ENCODE results near the gene CATSPER1. TPM values are rescaled to one million over a fixed set of nuclear protein-coding genes. Genes with fewer than 3 reads are reported as not detected.

The CATSPER1 gene
- total and polyA plus RNA-seq, 4 experiments from 2014 or later = not detected

DNA sequence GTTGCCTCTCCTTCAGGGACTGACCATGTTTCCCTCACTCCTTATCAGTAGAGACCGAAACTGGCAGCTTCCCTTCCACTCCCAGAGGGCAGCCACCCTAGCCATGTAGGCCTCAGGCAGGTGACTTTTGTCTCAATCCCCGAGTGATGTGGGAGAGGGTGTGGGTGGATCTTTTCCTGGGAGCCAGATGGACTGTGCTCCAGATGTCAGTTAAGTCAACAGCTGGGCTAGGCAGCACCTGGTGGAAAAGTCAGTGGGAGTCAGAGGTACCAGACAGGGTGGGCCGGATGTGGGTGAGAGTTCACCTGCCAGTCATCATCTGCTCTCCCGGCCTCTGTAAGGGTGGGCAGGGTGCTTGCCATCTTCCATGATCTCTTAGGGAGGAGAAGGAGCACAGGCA lies 22.1 kb downstream of the CATSPER1 start:
- POLR2A ChIA-PET (ENCODE audit: partially characterized antibody) = interaction anchor here (1.2 kb wide), 1 partner anchor 86 kb away, joined by 3 read pairs; the partner anchor contains the start of gene C11orf68
- H3K4me1 Mint-ChIP-seq = peaks cover 10 to 41% (median 28%) of the 10 kb centered on the region in 4 donors
- CTCF ChIA-PET (ENCODE audit: partially characterized antibody) = interaction anchor here (2.4 kb wide), 1 partner anchor 144 kb away, joined by 11 read pairs; the partner anchor contains the start of gene MUS81
- Histone ChIP-seq H3K9me3 (ENCODE audit: control insufficient read depth in 1 of 2, low read length in 2 of 2) (no peaks in the 10 kb centered on the region), H3K27me3 (ENCODE audit: insufficient read depth, low read length) (no peaks in the 10 kb centered on the region), H3K27ac (ENCODE audit: low read depth, low read length) (no peak overlapping the region), H3K4me1 (ENCODE audit: insufficient read depth, low read length) (peaks cover 26% of the 10 kb centered on the region), H3K36me3 (ENCODE audit: insufficient read depth, low read length) (peaks cover 23% of the 10 kb centered on the region), H3K4me3 (ENCODE audit: low read length in 2 of 2) (no peak overlapping the region)
- DNase-seq = no peak
- no peaks in the 10 kb centered on the region for H3K27me3 Mint-ChIP-seq
- H3K27ac Mint-ChIP-seq = peak overlapping the region in 2 of 7 donors; percentile 46 to 68
- peaks cover 2 to 40% of the 10 kb centered on the region in 2 donors for H3K36me3 Mint-ChIP-seq
- intact Hi-C loops (cut with micrococcal nuclease) = no loop called here
- peak overlapping the region in 7 of 8 donors; percentile 20 to 49 (median 35) for H3K4me3 Mint-ChIP-seq
- H3K9me3 Mint-ChIP-seq = no peaks in the 10 kb centered on the region

DNA sequence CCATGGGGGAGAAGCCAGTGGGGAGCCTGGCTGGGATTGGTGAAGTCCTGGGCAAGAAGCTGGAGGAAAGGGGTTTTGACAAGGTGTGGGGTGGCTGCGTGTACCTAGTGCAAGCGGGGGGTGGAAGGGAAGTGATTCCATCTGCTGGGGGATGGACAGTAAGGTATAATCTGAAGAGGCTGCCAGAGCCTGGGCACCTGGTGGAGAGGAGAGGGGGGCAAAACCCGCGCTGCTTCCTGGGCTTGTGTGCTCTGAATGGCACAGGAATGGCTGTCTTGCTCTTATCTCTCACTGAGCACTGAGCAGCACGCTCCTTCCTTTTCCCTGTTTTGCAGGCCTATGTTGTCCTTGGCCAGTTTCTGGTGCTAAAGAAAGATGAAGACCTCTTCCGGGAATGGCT lies 23.0 kb downstream of the CATSPER1 start:
- intact Hi-C loops (cut with micrococcal nuclease) = loop anchor here (2.0 kb wide), 1 partner anchor 74 kb away; no protein-coding TSS in a partner anchor
- Mint-ChIP-seq H3K9me3 (no peaks in the 10 kb centered on the region), H3K4me1 (peaks cover 10 to 41% (median 28%) of the 10 kb centered on the region in 4 donors), H3K4me3 (peak overlapping the region; percentile 82 to 99 (median 87)), H3K27ac (peak overlapping the region; percentile 90 to 96 (median 92)), H3K27me3 (no peaks in the 10 kb centered on the region), H3K36me3 (peaks cover 11 to 49% of the 10 kb centered on the region in 2 donors)
- Histone ChIP-seq H3K27me3 (ENCODE audit: insufficient read depth, low read length) (no peaks in the 10 kb centered on the region), H3K4me1 (ENCODE audit: insufficient read depth, low read length) (peaks cover 26% of the 10 kb centered on the region), H3K9me3 (ENCODE audit: control insufficient read depth in 1 of 2, low read length in 2 of 2) (no peaks in the 10 kb centered on the region), H3K36me3 (ENCODE audit: insufficient read depth, low read length) (peaks cover 32% of the 10 kb centered on the region), H3K4me3 (ENCODE audit: low read length in 2 of 2) (peak overlapping the region; percentile 65 to 82), H3K27ac (ENCODE audit: low read depth, low read length) (peak overlapping the region; percentile 87)
- DNase-seq = no peak
- CTCF ChIA-PET (ENCODE audit: partially characterized antibody) = interaction anchor here (0.6 to 2.4 kb wide), 5 partner anchors 108 to 143 kb away, joined by 3 to 11 read pairs (median 5); partner anchors contain the start of genes FIBP and MUS81
- POLR2A ChIA-PET (ENCODE audit: partially characterized antibody) = interaction anchor here (1.1 to 1.5 kb wide), 12 partner anchors 19 to 388 kb away, joined by 3 to 44 read pairs (median 9); partner anchors contain the start of genes C11orf68, CCDC85B, CFL1 and DRAP1

DNA sequence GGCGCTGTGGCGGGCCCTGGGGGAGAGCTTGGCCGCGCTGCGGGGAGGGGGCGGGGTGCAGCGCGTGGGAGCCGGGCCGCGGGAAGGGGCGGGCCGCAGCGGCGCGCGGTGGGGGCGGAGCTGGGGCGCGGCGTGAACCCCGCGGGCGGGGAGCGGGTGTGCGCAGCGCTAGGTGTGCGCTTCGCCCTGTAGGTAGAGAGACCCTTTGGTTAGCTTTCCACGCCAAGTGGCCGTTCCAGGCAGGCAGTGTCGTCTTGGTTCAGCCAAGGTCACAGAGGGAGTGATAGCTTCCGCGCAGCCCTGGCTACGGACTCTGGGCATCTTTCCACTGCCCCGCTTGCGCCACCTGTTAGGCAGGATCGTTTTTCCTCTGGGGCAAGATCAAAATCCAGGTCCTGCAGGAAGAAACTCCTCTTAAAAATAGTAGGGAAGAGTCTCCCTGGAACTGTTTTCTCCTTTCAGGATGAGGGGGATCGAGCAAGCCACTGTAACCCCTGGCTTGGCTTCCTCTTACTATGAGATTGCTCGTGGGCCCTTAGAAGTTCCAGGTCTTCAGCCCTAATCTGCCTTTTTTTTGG lies 23.5 kb downstream of the CATSPER1 start:
- peak overlapping the region; percentile 68 to 82 for H3K4me3 ChIP-seq (ENCODE audit: low read length in 2 of 2)
- intact Hi-C loops (cut with micrococcal nuclease) = loop anchor here (1.0 to 2.0 kb wide), 8 partner anchors 41 to 432 kb away; partner anchors contain the start of genes CFL1, PCNX3, SART1 and SF3B2
- peaks cover 38% of the 10 kb centered on the region for H3K36me3 ChIP-seq (ENCODE audit: insufficient read depth, low read length)
- Mint-ChIP-seq H3K4me3 (peak overlapping the region; percentile 94 to 100 (median 99)), H3K27ac (peak overlapping the region; percentile 93 to 99 (median 98)), H3K36me3 (peaks cover 15 to 54% of the 10 kb centered on the region in 2 donors), H3K4me1 (peaks cover 10 to 44% (median 27%) of the 10 kb centered on the region in 4 donors), H3K27me3 (no peaks in the 10 kb centered on the region), H3K9me3 (no peaks in the 10 kb centered on the region)
- DNase-seq = no peak
- H3K27ac ChIP-seq (ENCODE audit: low read depth, low read length) = peak overlapping the region; percentile 87
- CTCF ChIA-PET (ENCODE audit: partially characterized antibody) = interaction anchor here (0.6 to 2.4 kb wide), 10 partner anchors 11 to 291 kb away, joined by 3 to 11 read pairs (median 5); partner anchors contain the start of genes FIBP, KAT5 and MUS81
- POLR2A ChIA-PET (ENCODE audit: partially characterized antibody) = interaction anchor here (0.5 to 1.5 kb wide), 25 partner anchors 20 to 1280 kb away, joined by 3 to 44 read pairs (median 5); partner anchors contain the start of genes C11orf68, CCDC85B, CFL1 and DRAP1
- peaks cover 26% of the 10 kb centered on the region for H3K4me1 ChIP-seq (ENCODE audit: insufficient read depth, low read length)
- H3K9me3 ChIP-seq (ENCODE audit: control insufficient read depth in 1 of 2, low read length in 2 of 2) = no peaks in the 10 kb centered on the region
- no peaks in the 10 kb centered on the region for H3K27me3 ChIP-seq (ENCODE audit: insufficient read depth, low read length)

DNA sequence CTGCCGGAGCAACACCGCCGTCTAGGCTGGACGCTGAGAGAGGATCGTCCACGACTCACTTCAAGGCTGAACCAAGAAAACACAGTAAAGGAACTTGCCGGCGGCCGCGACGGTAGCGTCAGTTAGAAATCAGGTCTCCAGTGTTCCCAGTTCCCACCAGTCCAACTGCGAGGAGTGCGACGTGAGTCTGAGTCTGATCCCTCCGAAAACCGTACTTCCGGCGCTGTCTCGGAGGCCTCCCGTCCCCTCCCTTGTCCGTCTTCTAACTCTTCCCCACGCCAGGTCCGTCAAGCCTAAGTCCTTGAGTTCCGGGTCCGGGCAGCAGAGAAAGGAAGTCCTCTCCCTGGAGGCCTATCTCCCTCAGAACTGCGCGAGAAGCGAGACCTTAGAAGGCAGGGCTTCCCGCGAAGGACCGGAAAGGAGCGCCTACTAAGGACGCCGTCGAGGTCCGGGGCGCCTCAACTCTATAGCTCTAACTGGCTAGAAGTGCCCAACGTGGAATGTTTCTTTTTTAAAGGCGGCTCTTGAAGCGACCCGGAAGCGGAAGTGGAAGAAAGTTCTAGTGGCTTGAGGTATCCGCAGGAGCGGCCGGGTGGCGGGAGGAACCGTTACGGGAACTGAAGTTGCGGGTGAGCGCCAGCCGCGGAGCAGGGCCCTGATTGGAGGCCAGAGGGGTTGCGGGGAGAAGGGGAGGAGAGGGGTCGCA lies 24.2 kb downstream of the CATSPER1 start, which contains the start of the genes BANF1 and EIF1AD:
Gene BANF1, plus strand, starts transcription at position 562 of the 706 bp plus-strand sequence. CDS start 748 bp downstream, outside the sequence.
Gene EIF1AD, minus strand, starts transcription at position 216 of the 706 bp plus-strand sequence. CDS start 1,768 bp downstream, outside the sequence.
- Mint-ChIP-seq H3K36me3 (peaks cover 20 to 60% of the 10 kb centered on the region in 2 donors), H3K9me3 (no peaks in the 10 kb centered on the region), H3K27ac (peak within 1 kb of the TSS; percentile 96 to 99 (median 99)), H3K4me1 (peaks cover 12 to 49% (median 27%) of the 10 kb centered on the region in 4 donors), H3K4me3 (peak within 1 kb of the TSS; percentile 94 to 100 (median 99)), H3K27me3 (no peaks in the 10 kb centered on the region)
- DNase-seq = peak; percentile 95 to 97 (median 96)
- Histone ChIP-seq H3K4me3 (ENCODE audit: low read length in 2 of 2) (peak within 1 kb of the TSS; percentile 68 to 82), H3K27ac (ENCODE audit: low read depth, low read length) (peak within 1 kb of the TSS; percentile 87), H3K4me1 (ENCODE audit: insufficient read depth, low read length) (peaks cover 26% of the 10 kb centered on the region), H3K27me3 (ENCODE audit: insufficient read depth, low read length) (no peaks in the 10 kb centered on the region), H3K36me3 (ENCODE audit: insufficient read depth, low read length) (peaks cover 44% of the 10 kb centered on the region), H3K9me3 (ENCODE audit: control insufficient read depth in 1 of 2, low read length in 2 of 2) (no peaks in the 10 kb centered on the region)
- ChIA-PET CTCF (ENCODE audit: partially characterized antibody) (interaction anchor here (0.6 to 2.4 kb wide), 9 partner anchors 11 to 290 kb away, joined by 3 to 11 read pairs (median 5); partner anchors contain the start of genes FIBP, KAT5 and MUS81), POLR2A (ENCODE audit: partially characterized antibody) (interaction anchor here (0.7 to 1.5 kb wide), 24 partner anchors 20 to 387 kb away, joined by 3 to 44 read pairs (median 6); partner anchors contain the start of genes C11orf68, CCDC85B, CFL1 and DRAP1)
- intact Hi-C loops (cut with micrococcal nuclease) = loop anchor here (1.0 to 2.0 kb wide), 8 partner anchors 41 to 432 kb away; partner anchors contain the start of genes CFL1, PCNX3, SART1 and SF3B2

DNA sequence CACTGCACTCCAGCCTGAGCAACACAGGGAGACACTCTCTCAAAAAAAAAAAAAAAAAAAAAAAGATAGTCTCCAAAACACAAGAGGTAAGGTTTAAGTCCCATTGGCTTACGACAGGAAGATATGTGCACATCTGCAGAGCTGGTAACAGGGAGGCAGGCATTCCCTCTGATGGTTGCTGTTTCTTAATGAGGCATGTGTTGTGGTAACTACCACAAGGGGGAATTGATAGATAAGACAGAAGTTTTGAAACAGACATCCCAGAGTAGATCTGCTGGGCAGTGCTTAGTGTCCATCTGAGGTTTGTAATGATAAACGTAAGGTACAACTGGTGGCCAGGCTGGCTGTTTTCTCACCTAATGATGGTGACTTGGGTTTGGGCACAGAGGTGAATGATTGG lies 29.0 kb downstream of the CATSPER1 start:
- H3K4me3 Mint-ChIP-seq = peak overlapping the region in 1 of 8 donors; percentile 53
- intact Hi-C loops (cut with micrococcal nuclease) = no loop called here
- H3K36me3 Mint-ChIP-seq = peaks cover 30 to 58% of the 10 kb centered on the region in 2 donors

DNA sequence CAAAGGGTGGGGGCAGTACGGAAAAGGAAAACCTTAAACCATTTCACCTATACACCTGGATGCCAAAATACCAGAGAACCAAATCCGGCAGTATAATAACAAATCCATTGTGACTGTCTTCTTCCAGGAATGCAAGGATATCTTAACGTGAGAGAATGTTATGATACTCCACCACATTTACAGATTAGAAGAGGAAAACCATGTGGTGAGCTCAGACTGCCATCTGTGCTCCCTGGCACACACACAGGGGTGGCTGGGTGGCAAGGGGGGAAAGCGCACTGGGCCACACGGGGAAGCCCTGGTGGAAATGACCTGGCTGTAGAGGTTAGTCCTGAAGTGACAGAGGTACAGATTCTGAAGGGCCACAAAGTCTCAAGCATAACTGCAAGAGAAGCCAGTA lies 34.2 kb downstream of the CATSPER1 start:
- ChIA-PET CTCF (ENCODE audit: partially characterized antibody) (interaction anchor here (0.8 to 13.9 kb wide), 9 partner anchors 9 to 280 kb away, joined by 3 to 255 read pairs (median 3); partner anchors contain the start of genes BANF1, CCDC85B, EIF1AD and FIBP), POLR2A (ENCODE audit: partially characterized antibody) (interaction anchor here (1.5 to 1.6 kb wide), 2 partner anchors 91 to 104 kb away, joined by 4 read pairs; partner anchors contain the start of genes FIBP and FOSL1)
- Mint-ChIP-seq H3K27ac (peak overlapping the region in 4 of 7 donors; percentile 28 to 78 (median 44)), H3K36me3 (peaks cover 10 to 16% of the 10 kb centered on the region in 2 donors), H3K27me3 (no peaks in the 10 kb centered on the region), H3K9me3 (no peaks in the 10 kb centered on the region), H3K4me1 (peaks cover 5 to 7% (median 7%) of the 10 kb centered on the region in 4 donors), H3K4me3 (no peak overlapping the region)
- Histone ChIP-seq H3K4me3 (ENCODE audit: low read length in 2 of 2) (no peak overlapping the region), H3K36me3 (ENCODE audit: insufficient read depth, low read length) (peaks cover 2% of the 10 kb centered on the region), H3K27ac (ENCODE audit: low read depth, low read length) (no peak overlapping the region), H3K9me3 (ENCODE audit: control insufficient read depth in 1 of 2, low read length in 2 of 2) (no peaks in the 10 kb centered on the region), H3K4me1 (ENCODE audit: insufficient read depth, low read length) (peaks cover 6% of the 10 kb centered on the region), H3K27me3 (ENCODE audit: insufficient read depth, low read length) (no peaks in the 10 kb centered on the region)
- intact Hi-C loops (cut with micrococcal nuclease) = no loop called here
- DNase-seq = no peak

More for the DNA sequence above, 29.0 kb downstream of the CATSPER1 start:
- Mint-ChIP-seq H3K27ac (peak overlapping the region in 3 of 7 donors; percentile 5 to 71 (median 35)), H3K9me3 (no peaks in the 10 kb centered on the region), H3K4me1 (peaks cover 8 to 32% (median 17%) of the 10 kb centered on the region in 4 donors), H3K27me3 (no peaks in the 10 kb centered on the region)
- ChIA-PET POLR2A (ENCODE audit: partially characterized antibody) (no interaction called here), CTCF (ENCODE audit: partially characterized antibody) (interaction anchor here (2.0 kb wide), 1 partner anchor 113 kb away, joined by 6 read pairs; no protein-coding TSS in a partner anchor)
- H3K4me1 ChIP-seq (ENCODE audit: insufficient read depth, low read length) = peaks cover 17% of the 10 kb centered on the region
- peak in 1 of 5 donors; percentile 16 for DNase-seq
- H3K27ac ChIP-seq (ENCODE audit: low read depth, low read length) = no peak overlapping the region
- H3K9me3 ChIP-seq (ENCODE audit: control insufficient read depth in 1 of 2, low read length in 2 of 2) = no peaks in the 10 kb centered on the region
- no peaks in the 10 kb centered on the region for H3K27me3 ChIP-seq (ENCODE audit: insufficient read depth, low read length)
- no peak overlapping the region for H3K4me3 ChIP-seq (ENCODE audit: low read length in 2 of 2)
- H3K36me3 ChIP-seq (ENCODE audit: insufficient read depth, low read length) = peaks cover 37% of the 10 kb centered on the region
